OCI-LY1 (cell line): ENCODE results near the gene LIN54.

Source experiments
- H2AFZ ChIP-seq: fragments of 200-600 bp; sonication (generic), shearing (Covaris generic); 2 replicates; pipeline ENCODE4 v1.6.0; 2014; ENCODE audit warnings: antibody characterized with exemption, mild to moderate bottlenecking, low read length
- H3F3A ChIP-seq: fragments of 200-600 bp; sonication (generic), shearing (Covaris generic); 2 replicates; pipeline ENCODE4 v1.6.0; 2014; ENCODE audit warnings: mild to moderate bottlenecking, antibody characterized with exemption, low read length, moderate library complexity; ENCODE audit not compliant: insufficient read depth
- H3K27ac ChIP-seq: fragments of 200-600 bp; sonication (generic); 2 replicates; pipeline ENCODE4 v1.5.1; 2014; ENCODE audit warnings: low read length, mixed run types, mild to moderate bottlenecking, low read depth; ENCODE audit not compliant: poor library complexity, severe bottlenecking
- H3K27me3 ChIP-seq: fragments of 200-600 bp; sonication (generic); 2 replicates; pipeline ENCODE4 v1.6.0; 2014; ENCODE audit warnings: antibody characterized with exemption, mild to moderate bottlenecking, low read length, moderate library complexity; ENCODE audit not compliant: insufficient read depth
- H3K36me3 ChIP-seq: fragments of 200-600 bp; sonication (generic); 2 replicates; pipeline ENCODE4 v1.6.1; 2014; ENCODE audit warnings: mild to moderate bottlenecking, antibody characterized with exemption, low read length, moderate library complexity, mixed read lengths; ENCODE audit not compliant: insufficient read depth
- H3K4me1 ChIP-seq: fragments of 200-600 bp; sonication (generic); 2 replicates; pipeline ENCODE4 v1.5.1; 2014; ENCODE audit warnings: mild to moderate bottlenecking, low read length, moderate library complexity; ENCODE audit not compliant: insufficient read depth, severe bottlenecking
- H3K4me2 ChIP-seq: fragments of 200-600 bp; sonication (generic), shearing (Covaris generic); 2 replicates; pipeline ENCODE4 v1.6.1; 2014; ENCODE audit warnings: low read length
- H3K4me3 ChIP-seq: fragments of 200-600 bp; sonication (generic); 2 replicates; pipeline ENCODE4 v1.5.1; 2014; ENCODE audit warnings: low read length, low read depth, mild to moderate bottlenecking, mixed read lengths; ENCODE audit not compliant: poor library complexity, severe bottlenecking
- H3K79me2 ChIP-seq: fragments of 200-600 bp; shearing (Covaris generic); 2 replicates; pipeline ENCODE4 v1.6.1; 2016; ENCODE audit warnings: mixed run types, low read length, mixed read lengths; ENCODE audit not compliant: insufficient read depth
- H3K9ac ChIP-seq: fragments of 200-600 bp; sonication (generic), shearing (Covaris generic); 2 replicates; pipeline ENCODE4 v1.6.1; 2014; ENCODE audit warnings: mild to moderate bottlenecking, low read length, mixed read lengths
- H3K9me2 ChIP-seq: fragments of 200-600 bp; sonication (generic), shearing (Covaris generic); 2 replicates; pipeline ENCODE4 v1.6.1; 2014; ENCODE audit warnings: low read depth, mild to moderate bottlenecking, low read length, mixed read lengths
- H3K9me3 ChIP-seq: fragments of 200-600 bp; shearing (Covaris generic); 2 replicates; pipeline ENCODE4 v1.6.1; 2014; ENCODE audit warnings: low read length, mixed read lengths
- H4K20me1 ChIP-seq: fragments of 200-600 bp; sonication (generic), shearing (Covaris generic); 2 replicates; pipeline ENCODE4 v1.6.0; 2016; ENCODE audit warnings: mild to moderate bottlenecking, low read length; ENCODE audit not compliant: insufficient read depth
- CTCF ChIP-seq: fragments of 200-600 bp; sonication (generic), shearing (Covaris generic); IDR thresholded peaks from 2 replicates; pipeline ENCODE4 v1.5.1; 2017; ENCODE audit warnings: mild to moderate bottlenecking, antibody characterized with exemption, low read length, moderate library complexity, mixed read lengths
- EZH2 ChIP-seq: fragments of 200-600 bp; sonication (generic), shearing (Covaris generic); IDR thresholded peaks from 2 replicates; pipeline ENCODE4 v1.8.0; 2017; ENCODE audit warnings: borderline replicate concordance, mixed run types, mild to moderate bottlenecking, antibody characterized with exemption, low read length, moderate library complexity, mixed read lengths

LIN54 gene

DNA sequence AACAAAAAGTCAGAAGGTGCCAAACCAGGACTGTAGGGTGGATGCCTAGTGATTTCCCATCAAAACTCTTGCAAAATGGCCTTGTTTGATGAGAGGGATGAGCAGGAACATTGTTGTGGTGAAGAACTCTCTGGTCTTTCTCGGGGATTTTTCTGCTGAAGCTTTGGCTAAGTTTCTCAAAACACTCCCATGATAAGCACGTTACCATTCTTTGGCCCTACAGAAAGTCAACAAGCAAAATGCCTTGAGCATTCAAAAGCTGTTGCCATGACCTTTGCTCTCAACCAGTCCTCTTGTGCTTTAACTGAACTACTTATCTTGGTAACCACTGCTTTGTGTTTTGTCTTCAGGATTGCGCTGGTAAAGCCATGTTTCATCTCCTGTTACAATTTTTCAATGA lies 116.7 kb downstream of the LIN54 start:
- Histone ChIP-seq H3K4me1 (peaks cover 56% of the 10 kb centered on the region), H3K79me2 (peaks cover 42% of the 10 kb centered on the region)

GRCh38 chr4:82892467-82892802 lies 118.2 kb downstream of the LIN54 start:
- Histone ChIP-seq H3K4me3 (no peak overlapping the region), H2AFZ (no peak overlapping the region), H3K4me1 (peaks cover 43% of the 10 kb centered on the region), H3K9ac (no peak overlapping the region), H3K27me3 (no peaks in the 10 kb centered on the region), H3F3A (0 out of 2 replicates have a peak, but pooled peaks cover 12% of the 10 kb centered on the region), H3K36me3 (peaks cover 47% of the 10 kb centered on the region), H4K20me1 (no peaks in the 10 kb centered on the region), H3K4me2 (peak overlapping the region; percentile 86; the same call in 1 of the 2 replicates), H3K9me2 (no peaks in the 10 kb centered on the region), H3K79me2 (peaks cover 36% of the 10 kb centered on the region), H3K27ac (peak overlapping the region; percentile 75), H3K9me3 (no peaks in the 10 kb centered on the region)
- TF ChIP-seq EZH2 = no peak
- no peak for TF ChIP-seq CTCF

More for the DNA sequence above, 116.7 kb downstream of the LIN54 start:
- no peaks in the 10 kb centered on the region for H3K9me2 ChIP-seq
- TF ChIP-seq CTCF = no peak
- TF ChIP-seq EZH2 = no peak
- no peak overlapping the region for H3K9ac ChIP-seq
- H4K20me1 ChIP-seq = no peaks in the 10 kb centered on the region
- no peak overlapping the region for H3K27ac ChIP-seq
- no peak overlapping the region for H2AFZ ChIP-seq
- peaks cover 54% of the 10 kb centered on the region for H3K36me3 ChIP-seq
- H3K27me3 ChIP-seq = no peaks in the 10 kb centered on the region
- H3K4me2 ChIP-seq = no peak overlapping the region
- no peaks in the 10 kb centered on the region for H3K9me3 ChIP-seq
- H3F3A ChIP-seq = 0 out of 2 replicates have a peak, but pooled peaks cover 12% of the 10 kb centered on the region
- no peak overlapping the region for H3K4me3 ChIP-seq

DNA sequence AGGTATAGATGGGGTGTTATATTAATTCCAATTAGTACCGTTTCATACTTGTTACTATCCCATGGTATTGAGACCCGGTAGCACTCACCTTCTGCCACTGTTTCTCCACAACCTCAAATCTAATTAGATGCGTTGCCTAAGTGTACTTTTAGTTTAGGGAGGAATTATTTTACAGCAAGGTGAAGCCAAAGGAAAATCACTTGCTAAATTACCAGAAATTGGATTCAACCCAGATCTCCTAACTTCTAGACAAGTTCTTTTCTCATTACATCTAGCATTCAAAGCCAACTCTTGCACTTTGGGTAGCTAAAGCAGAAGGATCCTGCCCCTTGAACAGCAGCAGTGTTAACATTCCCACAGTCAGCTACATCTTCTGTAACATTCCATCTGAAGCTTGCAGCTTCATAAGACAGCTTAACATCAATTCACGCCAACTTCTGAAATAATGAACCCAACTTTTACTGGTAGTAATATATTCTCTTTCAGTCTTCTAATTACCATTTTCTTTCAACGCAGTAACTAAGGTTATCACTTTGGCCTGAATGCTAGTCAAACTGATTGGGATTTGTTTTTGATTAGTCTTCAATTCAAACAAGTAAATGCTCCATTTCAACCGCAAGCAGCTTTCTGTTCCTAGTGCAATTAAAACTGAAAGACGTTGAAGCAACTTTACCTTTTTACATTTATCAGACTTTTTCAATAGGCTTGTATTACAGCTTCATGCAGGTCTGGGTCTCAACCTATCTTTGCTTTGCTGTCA lies 118.7 kb downstream of the LIN54 start:
- Histone ChIP-seq H3K4me3 (peak overlapping the region; percentile 89), H3K36me3 (peaks cover 41% of the 10 kb centered on the region), H2AFZ (no peak overlapping the region), H4K20me1 (no peaks in the 10 kb centered on the region), H3K27ac (peak overlapping the region; percentile 75), H3K9me2 (no peaks in the 10 kb centered on the region), H3K79me2 (peaks cover 36% of the 10 kb centered on the region), H3K9ac (peak overlapping the region; percentile 92), H3K27me3 (no peaks in the 10 kb centered on the region), H3K4me1 (peaks cover 41% of the 10 kb centered on the region), H3K4me2 (peak overlapping the region; percentile 86), H3F3A (0 out of 2 replicates have a peak, but pooled peaks cover 12% of the 10 kb centered on the region), H3K9me3 (no peaks in the 10 kb centered on the region)
- no peak for TF ChIP-seq EZH2
- no peak for TF ChIP-seq CTCF
